ENCODE results near the gene ABHD17C.
"Not testable (repeated sequence)": the region's sequence is repeated elsewhere in the genome, so short reads cannot be mapped to it uniquely, and the experiment has no call there.

Gene ABHD17C

GRCh38 chr15:80695099-80695910 is at the start of gene ABHD17C:
ABHD17C (plus strand) TSS chr15:80695310; CDS start chr15:80695430, 120 bp downstream.
- DNase-seq (ENCODE audit: low read depth in 2 of 2): peak; percentile 24 to 30

GRCh38 chr15:80645494-80646065 is 49.5 kb upstream of the ABHD17C start:
- DNase-seq (ENCODE audit: low read depth in 2 of 2): no peak

- DNase-seq (ENCODE audit: low read depth in 2 of 2): not testable (repeated sequence)
Observed at GRCh38 chr15:80647424-80647823, 47.7 kb upstream of the ABHD17C start.

- DNase-seq (ENCODE audit: low read depth in 2 of 2): no peak
Observed at GRCh38 chr15:80654299-80654698, 40.8 kb upstream of the ABHD17C start.

- no peak for DNase-seq (ENCODE audit: low read depth in 2 of 2)
Observed at GRCh38 chr15:80659375-80659774, 35.7 kb upstream of the ABHD17C start.

DNA sequence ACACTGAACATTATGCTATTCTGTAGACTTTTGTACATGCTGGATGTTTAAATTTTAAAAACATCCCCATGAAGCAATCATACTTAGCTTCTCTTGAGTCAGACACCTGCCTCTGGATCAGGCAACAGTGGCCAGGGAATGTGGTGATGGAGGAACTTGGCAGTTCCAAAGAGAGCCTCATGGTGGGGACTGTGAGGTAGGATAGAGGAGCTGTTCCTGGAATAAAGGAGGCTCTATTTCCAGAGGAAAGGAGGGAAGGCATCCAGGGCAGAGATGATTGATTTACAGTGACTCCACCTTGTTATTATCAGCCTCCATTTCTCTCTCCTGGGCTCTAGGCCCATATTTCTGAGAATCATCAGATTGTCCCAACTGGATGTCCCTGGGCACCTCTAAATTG is 35.0 kb upstream of the ABHD17C start:
- no peak for DNase-seq (ENCODE audit: low read depth in 2 of 2)

DNA sequence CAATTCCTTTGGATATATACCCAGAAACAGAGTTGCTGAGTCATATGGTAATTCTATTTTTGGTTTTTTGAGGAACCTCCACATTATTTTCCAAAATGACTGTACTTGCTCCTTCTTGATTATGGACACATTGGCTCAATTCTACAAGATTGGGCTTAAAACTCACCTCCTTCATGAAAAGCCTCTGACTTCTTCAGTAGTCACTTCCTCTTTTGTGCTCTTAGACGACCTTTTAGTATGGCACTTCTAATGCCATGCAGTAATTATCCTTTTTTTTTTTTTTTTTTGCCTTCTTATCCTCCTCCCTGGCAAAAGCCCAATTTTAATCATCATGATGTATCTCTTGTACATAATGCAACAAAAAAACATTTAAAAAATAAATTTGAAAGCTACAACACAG is 33.0 kb upstream of the ABHD17C start:
- DNase-seq (ENCODE audit: low read depth in 2 of 2): no peak

GRCh38 chr15:80662757-80663553 is 32.2 kb upstream of the ABHD17C start:
- no peak for DNase-seq (ENCODE audit: low read depth in 2 of 2)

DNA sequence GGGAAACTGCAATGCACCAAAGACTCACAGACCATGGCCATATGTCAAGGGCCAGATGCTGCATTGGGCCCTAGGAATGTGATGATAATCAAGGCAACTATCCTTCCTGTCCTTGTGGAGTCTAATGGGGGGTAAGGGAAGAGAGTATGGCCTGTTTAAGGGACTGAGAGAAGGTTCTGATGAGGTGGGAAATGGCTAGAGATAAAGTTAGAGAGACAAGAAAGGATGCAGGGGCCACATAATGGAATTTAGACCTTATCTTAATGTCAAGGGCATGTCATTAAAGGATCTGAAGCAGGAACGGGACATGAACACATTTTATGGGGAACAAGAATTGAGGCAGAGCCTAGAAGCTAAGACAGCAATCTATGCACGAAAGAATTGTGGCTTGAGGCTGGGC is 30.0 kb upstream of the ABHD17C start:
- DNase-seq (ENCODE audit: low read depth in 2 of 2): no peak

DNA sequence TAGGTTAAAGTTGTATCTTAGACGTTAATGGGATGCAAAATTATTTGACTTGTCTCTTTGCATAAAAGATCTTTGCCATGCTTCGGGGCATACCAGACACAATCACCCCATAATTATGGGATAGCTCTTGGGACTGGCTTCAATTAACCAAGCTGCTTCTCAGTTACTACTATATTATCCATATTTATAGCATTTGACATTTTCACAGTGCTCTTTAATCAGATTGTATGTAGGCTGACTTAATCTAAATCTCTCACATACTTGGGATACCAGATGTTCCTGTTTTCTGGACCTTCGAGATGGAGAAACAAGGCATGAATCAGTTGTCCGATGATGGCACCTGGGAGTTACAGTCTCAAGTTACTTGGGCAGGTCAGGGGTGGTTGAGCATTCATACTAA is 27.2 kb upstream of the ABHD17C start:
- no peak for DNase-seq (ENCODE audit: low read depth in 2 of 2)

DNA sequence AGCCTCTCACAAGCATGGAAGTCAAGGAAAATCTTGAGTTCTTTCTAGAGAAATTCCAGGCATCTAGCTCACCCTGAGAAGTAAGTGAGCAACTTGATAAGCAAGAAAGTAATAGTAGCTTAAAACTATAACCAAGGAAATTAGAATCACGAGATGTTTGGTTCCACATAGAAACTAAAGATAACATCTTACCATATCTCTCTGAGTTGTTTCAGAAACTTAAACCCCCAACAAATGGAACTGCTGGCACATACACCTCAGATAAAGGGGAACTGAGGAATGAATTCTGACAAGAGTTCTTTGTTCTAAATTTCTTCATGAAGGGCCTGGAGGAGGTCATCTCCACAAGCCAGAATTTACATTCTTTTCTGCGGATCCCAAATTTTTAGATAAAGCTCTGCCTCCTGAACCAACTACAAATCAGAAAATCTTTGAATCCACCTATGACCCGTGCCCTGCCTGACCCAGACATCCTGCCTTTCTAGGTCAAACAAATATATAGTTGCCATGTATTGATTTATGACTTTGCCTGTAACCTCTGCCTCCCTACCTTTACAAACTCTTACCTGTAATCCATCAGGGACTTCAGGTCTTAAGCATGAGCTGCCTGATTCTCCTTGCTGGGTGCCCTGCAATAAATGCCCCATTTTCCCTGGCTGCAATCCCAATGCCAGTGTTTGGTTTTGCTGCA is 26.4 kb upstream of the ABHD17C start:
- DNase-seq (ENCODE audit: low read depth in 2 of 2): no peak

- no peak for DNase-seq (ENCODE audit: low read depth in 2 of 2)
Observed at GRCh38 chr15:80669663-80670273, 25.3 kb upstream of the ABHD17C start.

- no peak for DNase-seq (ENCODE audit: low read depth in 2 of 2)
Observed at GRCh38 chr15:80673561-80674244, 21.4 kb upstream of the ABHD17C start.

- no peak for DNase-seq (ENCODE audit: low read depth in 2 of 2)
Observed at GRCh38 chr15:80674245-80674614, 20.9 kb upstream of the ABHD17C start.

DNA sequence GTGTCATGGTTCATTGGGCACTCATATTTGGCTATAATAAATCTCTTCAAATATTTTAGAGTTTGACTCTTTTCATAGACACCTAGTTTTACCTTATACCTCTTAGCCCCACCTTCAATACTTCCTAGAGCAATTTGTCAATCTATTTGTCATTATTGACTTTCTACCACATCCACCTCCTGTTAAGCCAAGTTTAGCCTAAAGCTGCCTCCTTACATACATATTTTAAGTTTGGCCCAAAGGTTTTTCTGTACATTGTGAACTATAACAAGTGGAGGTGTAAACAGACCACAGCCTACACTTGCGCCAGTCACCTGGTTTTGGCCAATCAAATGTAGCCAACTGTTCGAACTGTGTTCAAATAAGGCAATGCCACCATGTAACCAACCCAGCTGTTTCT is 18.1 kb upstream of the ABHD17C start:
- DNase-seq (ENCODE audit: low read depth in 2 of 2): no peak

GRCh38 chr15:80679167-80679803 is 15.8 kb upstream of the ABHD17C start:
- no peak for DNase-seq (ENCODE audit: low read depth in 2 of 2)

DNA sequence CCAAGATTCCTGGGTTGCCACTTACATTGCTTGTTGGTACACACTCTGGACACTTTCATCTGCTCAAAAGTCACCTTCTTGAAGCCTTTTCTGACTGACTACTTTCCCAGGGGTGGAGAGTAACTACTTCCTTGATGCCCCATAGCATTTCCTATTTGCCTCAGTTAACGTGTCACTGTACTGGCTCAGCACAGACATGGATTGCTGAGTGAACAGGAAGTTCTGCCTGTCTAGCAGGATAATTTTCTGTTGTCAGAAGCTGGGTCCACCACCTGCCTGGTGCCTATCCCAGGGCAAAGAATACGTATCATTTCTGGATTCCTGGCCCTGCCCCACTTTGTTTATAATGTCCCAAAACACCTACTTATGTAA is 15.3 kb upstream of the ABHD17C start:
- DNase-seq (ENCODE audit: low read depth in 2 of 2): no peak

DNA sequence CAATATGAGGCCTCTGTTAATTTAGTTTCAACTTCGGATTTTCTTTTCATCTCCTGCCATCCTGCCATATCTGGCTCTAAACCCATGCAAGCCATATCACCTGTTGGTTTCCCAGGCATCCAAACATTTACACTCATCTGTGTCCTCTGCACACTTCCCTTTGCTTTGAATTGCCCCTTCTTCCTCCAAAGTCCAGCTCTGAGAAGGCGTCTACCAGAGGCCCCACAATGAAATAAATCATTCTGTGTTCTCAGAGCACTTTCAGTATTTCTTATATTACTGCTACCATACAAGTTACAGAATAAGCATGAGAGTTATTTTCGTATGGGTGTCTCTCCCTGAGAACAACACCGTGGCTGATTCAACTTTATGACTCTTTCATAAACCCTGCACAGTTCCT is 12.9 kb upstream of the ABHD17C start:
- no peak for DNase-seq (ENCODE audit: low read depth in 2 of 2)

DNA sequence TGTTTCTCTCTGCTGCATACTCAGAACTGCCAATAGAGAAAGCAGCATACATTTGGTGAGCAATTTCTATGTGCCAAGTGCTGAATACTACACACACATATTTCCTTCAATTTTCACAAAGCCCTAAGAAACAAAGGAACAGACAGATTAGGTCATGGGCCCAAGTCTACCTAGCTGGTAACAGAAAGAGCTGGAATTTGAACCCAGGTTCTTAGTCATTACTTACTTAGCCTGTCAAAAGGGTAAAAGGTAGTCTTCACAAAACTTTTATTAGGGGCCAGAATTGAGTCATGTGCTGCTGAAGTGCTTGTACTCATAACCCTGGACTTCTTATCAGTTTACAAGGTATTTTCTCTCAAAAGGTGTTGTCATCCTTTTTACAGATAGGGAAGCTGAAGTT is 10.4 kb upstream of the ABHD17C start:
- DNase-seq (ENCODE audit: low read depth in 2 of 2): no peak

- no peak for DNase-seq (ENCODE audit: low read depth in 2 of 2)
Observed at GRCh38 chr15:80685628-80686027, 9.5 kb upstream of the ABHD17C start.

DNA sequence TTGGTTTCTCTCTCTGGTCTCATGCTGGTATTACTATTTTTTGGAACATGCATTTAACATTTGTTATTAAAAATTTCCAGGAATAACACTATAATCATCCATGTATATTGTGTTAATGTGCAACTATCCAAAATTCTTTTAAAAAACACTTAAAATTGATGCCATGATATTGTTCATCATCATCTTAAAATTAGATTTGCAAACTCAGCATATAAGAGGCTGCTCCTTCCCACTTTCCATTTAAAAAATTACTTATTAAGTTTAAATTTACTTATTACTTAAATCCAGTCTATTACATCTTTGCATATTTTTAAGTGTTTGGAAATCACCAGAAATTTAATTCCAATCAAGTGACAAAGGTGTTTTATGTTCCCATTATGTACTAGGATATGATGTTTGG is 5.8 kb upstream of the ABHD17C start:
- no peak for DNase-seq (ENCODE audit: low read depth in 2 of 2)
